Mucosa of rectum (tissue), 2 donors: ENCODE data around the gene USP48.

Source experiments
- H3K27ac ChIP-seq, 2 donors: one replicate each; pipeline ENCODE4 v1.7.0; 2013; ENCODE audit warnings: inconsistent platforms in 2 of 2, low read depth in 2 of 2, low read length in 2 of 2
- H3K27me3 ChIP-seq, 2 donors: one replicate each; pipeline ENCODE4 v1.7.0; 2013; ENCODE audit warnings: low read length in 2 of 2; ENCODE audit not compliant: control insufficient read depth in 2 of 2, insufficient read depth in 2 of 2
- H3K36me3 ChIP-seq, 2 donors: one replicate each; pipeline ENCODE4 v1.7.0; 2013; ENCODE audit warnings: low read length in 2 of 2; ENCODE audit not compliant: control insufficient read depth in 2 of 2, insufficient read depth in 2 of 2
- H3K4me1 ChIP-seq, 2 donors: one replicate each; pipeline ENCODE4 v1.7.0; 2013; ENCODE audit warnings: low read length in 2 of 2, mild to moderate bottlenecking in 1 of 2; ENCODE audit not compliant: control insufficient read depth in 2 of 2, insufficient read depth in 2 of 2
- H3K4me3 ChIP-seq, 2 donors: one replicate each; pipeline ENCODE4 v1.7.0; 2013; ENCODE audit warnings: low read length in 2 of 2
- H3K9ac ChIP-seq, 2 donors: one replicate each; pipeline ENCODE4 v1.7.0; 2013; ENCODE audit warnings: low read length in 2 of 2, low read depth in 1 of 2, mild to moderate bottlenecking in 1 of 2
- H3K9me3 ChIP-seq, 2 donors: one replicate each; pipeline ENCODE4 v1.7.0; 2013; ENCODE audit warnings: low read length in 2 of 2; ENCODE audit not compliant: control insufficient read depth in 2 of 2
- donor health status: healthy.
- donor health status: Normal muscosa, but diverticular disease.

Gene USP48

GRCh38 chr1:21657456-21658190, 125.3 kb downstream of the USP48 start:
- H3K9me3 ChIP-seq, result no peaks in the 10 kb centered on the region
- H3K4me3 ChIP-seq, result no peak overlapping the region
- H3K36me3 ChIP-seq, result no peaks in the 10 kb centered on the region
- H3K27ac ChIP-seq, result no peak overlapping the region
- H3K9ac ChIP-seq, result no peak overlapping the region
- H3K4me1 ChIP-seq, result peaks cover 0 to 3% of the 10 kb centered on the region in 2 donors
- peaks cover 10 to 12% of the 10 kb centered on the region in 2 donors for H3K27me3 ChIP-seq

- H3K27ac ChIP-seq, result no peak overlapping the region
- no peak overlapping the region for H3K4me3 ChIP-seq
- no peaks in the 10 kb centered on the region for H3K9me3 ChIP-seq
- H3K4me1 ChIP-seq, result peaks cover 7 to 14% of the 10 kb centered on the region in 2 donors
- no peaks in the 10 kb centered on the region for H3K36me3 ChIP-seq
- H3K9ac ChIP-seq, result no peak overlapping the region
- H3K27me3 ChIP-seq, result peaks cover 12 to 17% of the 10 kb centered on the region in 2 donors
Measured at GRCh38 chr1:21655748-21656147, 127.2 kb downstream of the USP48 start.

GRCh38 chr1:21655259-21655658, 127.7 kb downstream of the USP48 start:
- Histone ChIP-seq H3K27ac (no peak overlapping the region), H3K27me3 (peaks cover 7 to 13% of the 10 kb centered on the region in 2 donors), H3K9me3 (no peaks in the 10 kb centered on the region), H3K36me3 (no peaks in the 10 kb centered on the region), H3K9ac (no peak overlapping the region), H3K4me1 (peaks cover 7 to 17% of the 10 kb centered on the region in 2 donors), H3K4me3 (no peak overlapping the region)

- peaks cover 2 to 7% of the 10 kb centered on the region in 2 donors for H3K27me3 ChIP-seq
- H3K4me3 ChIP-seq, result no peak overlapping the region
- no peaks in the 10 kb centered on the region for H3K9me3 ChIP-seq
- no peak overlapping the region for H3K27ac ChIP-seq
- H3K4me1 ChIP-seq, result peaks cover 7 to 14% of the 10 kb centered on the region in 2 donors
- no peak overlapping the region for H3K9ac ChIP-seq
- no peaks in the 10 kb centered on the region for H3K36me3 ChIP-seq
Measured at GRCh38 chr1:21654209-21654608, 128.7 kb downstream of the USP48 start.

- Histone ChIP-seq H3K4me3 (no peak overlapping the region), H3K27me3 (peaks cover 2 to 7% of the 10 kb centered on the region in 2 donors), H3K27ac (no peak overlapping the region), H3K36me3 (no peaks in the 10 kb centered on the region), H3K9me3 (no peaks in the 10 kb centered on the region), H3K4me1 (peaks cover 7 to 14% of the 10 kb centered on the region in 2 donors), H3K9ac (no peak overlapping the region)
Measured at GRCh38 chr1:21653744-21654100, 129.2 kb downstream of the USP48 start.

GRCh38 chr1:21652937-21653743, 129.8 kb downstream of the USP48 start:
- Histone ChIP-seq H3K27me3 (peaks cover 2 to 7% of the 10 kb centered on the region in 2 donors), H3K9ac (no peak overlapping the region), H3K4me1 (peaks cover 7 to 14% of the 10 kb centered on the region in 2 donors), H3K4me3 (no peak overlapping the region), H3K36me3 (no peaks in the 10 kb centered on the region), H3K27ac (no peak overlapping the region), H3K9me3 (no peaks in the 10 kb centered on the region)

GRCh38 chr1:21652101-21652936, 130.6 kb downstream of the USP48 start:
- Histone ChIP-seq H3K9me3 (no peaks in the 10 kb centered on the region), H3K27me3 (peaks cover 2 to 7% of the 10 kb centered on the region in 2 donors), H3K4me3 (no peak overlapping the region), H3K9ac (peak overlapping the region in 1 of 2 donors; percentile 14), H3K27ac (no peak overlapping the region), H3K4me1 (peaks cover 7 to 14% of the 10 kb centered on the region in 2 donors), H3K36me3 (no peaks in the 10 kb centered on the region)

GRCh38 chr1:21651214-21652042, 131.5 kb downstream of the USP48 start:
- Histone ChIP-seq H3K9me3 (no peaks in the 10 kb centered on the region), H3K27me3 (peaks cover 2 to 5% of the 10 kb centered on the region in 2 donors), H3K9ac (peak overlapping the region in 1 of 2 donors; percentile 38), H3K4me3 (peak overlapping the region; percentile 80 to 81), H3K4me1 (peaks cover 7 to 14% of the 10 kb centered on the region in 2 donors), H3K27ac (no peak overlapping the region), H3K36me3 (no peaks in the 10 kb centered on the region)

- H3K4me1 ChIP-seq, result peaks cover 7 to 14% of the 10 kb centered on the region in 2 donors
- H3K27ac ChIP-seq, result no peak overlapping the region
- no peak overlapping the region for H3K9ac ChIP-seq
- no peaks in the 10 kb centered on the region for H3K9me3 ChIP-seq
- H3K27me3 ChIP-seq, result peaks cover 2 to 5% of the 10 kb centered on the region in 2 donors
- no peaks in the 10 kb centered on the region for H3K36me3 ChIP-seq
- no peak overlapping the region for H3K4me3 ChIP-seq
Measured at GRCh38 chr1:21650400-21650799, 132.5 kb downstream of the USP48 start.
